ENCODE results near the gene PTRHD1. TPM values are rescaled to one million over a fixed set of nuclear protein-coding genes. Genes with fewer than 3 reads are reported as not detected.

The PTRHD1 gene
- polyA plus RNA-seq, 1 of the 3 experiments (the other 2 are of a cell fraction) = 74.4 TPM

DNA sequence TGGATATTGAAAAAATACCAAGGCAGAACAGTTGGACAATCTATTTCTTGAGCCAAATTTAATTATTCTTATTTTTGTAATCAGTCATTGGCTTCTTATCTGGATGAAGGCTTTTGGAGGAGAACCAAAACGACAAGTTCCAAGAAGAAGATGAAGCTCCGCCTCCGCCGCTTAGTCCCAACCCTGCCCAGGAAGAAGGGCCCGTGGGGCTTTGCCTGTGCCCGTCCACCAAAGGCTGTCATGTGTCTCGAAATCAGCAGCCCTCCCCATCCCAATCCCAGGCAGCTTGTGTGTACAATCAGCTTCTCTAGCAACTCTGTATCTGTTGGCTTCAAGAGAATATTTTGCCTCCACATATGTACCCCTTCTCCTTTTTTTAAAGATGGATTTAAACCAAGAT, 24.6 kb downstream of the PTRHD1 start:
- Histone ChIP-seq H4K20me1 (ENCODE audit: insufficient read depth) (no peaks in the 10 kb centered on the region), H2AFZ (ENCODE audit: low read depth) (no peak overlapping the region), H3K27ac (ENCODE audit: low read depth in 2 of 2, low read length in 1 of 2) (no peak overlapping the region), H3K36me3 (replicated peaks in 1 of 2; ENCODE audit: control insufficient read depth in 1 of 2, insufficient read depth in 2 of 2, low read length in 1 of 2) (peaks cover 13 to 25% of the 10 kb centered on the region in 2 experiments), H3K4me2 (no peak overlapping the region), H3K27me3 (ENCODE audit: insufficient read depth) (no peaks in the 10 kb centered on the region), H3K9me2 (no peaks in the 10 kb centered on the region), H3K79me2 (ENCODE audit: insufficient read depth) (no peaks in the 10 kb centered on the region), H3K4me3 (ENCODE audit: low read depth in 2 of 2, low read length in 1 of 2) (no peak overlapping the region), H3K4me1 (ENCODE audit: control insufficient read depth in 1 of 2, insufficient read depth in 2 of 2, low read depth in 1 of 2, low read length in 1 of 2) (peaks cover 0 to 4% of the 10 kb centered on the region in 2 experiments; a peak in 1 of 4 replicates), H3F3A (replicated peaks; ENCODE audit: insufficient read depth) (no peaks in the 10 kb centered on the region), H3K9ac (no peak overlapping the region), H3K9me3 (no peaks in the 10 kb centered on the region)
- CTCF ChIA-PET = interaction anchor here (0.9 to 3.5 kb wide), 5 partner anchors 10 to 358 kb away, joined by 3 to 19 read pairs (median 5); partner anchors contain the start of genes CENPO and PTRHD1
- POLR2A ChIA-PET = no interaction called here
- no peak for DNase-seq
- 87% methylated on average over 7 of the region's 7 CpGs for WGBS (ENCODE audit: low lambda C conversion rate)
- TF ChIP-seq MEF2A (IDR thresholded peaks at IDR 0.05; ENCODE audit: borderline replicate concordance, low read depth) (no peak), MXI1 (IDR thresholded peaks at IDR 0.05; ENCODE audit: low read depth, low read length) (no peak), TEAD4 (IDR thresholded peaks at IDR 0.05; ENCODE audit: borderline replicate concordance, insufficient read depth) (no peak), GATA2 (CRISPR knock-in tag; IDR thresholded peaks at IDR 0.05) (no peak), RXRA (IDR thresholded peaks at IDR 0.05; ENCODE audit: borderline replicate concordance, low read depth) (no peak), SMC3 (IDR thresholded peaks at IDR 0.05; ENCODE audit: low read depth, low read length) (no peak), EP300 (IDR thresholded peaks at IDR 0.05; ENCODE audit: borderline replicate concordance in 1 of 2, low read depth in 1 of 2, low read length in 1 of 2) (no peak), NFIC (IDR thresholded peaks at IDR 0.05; ENCODE audit: borderline replicate concordance) (no peak), TCF12 (IDR thresholded peaks at IDR 0.05) (no peak), POLR2AphosphoS5 (IDR thresholded peaks at IDR 0.05; ENCODE audit: low read depth, low read length) (no peak), JUND (IDR thresholded peaks at IDR 0.05) (no peak), RFX5 (IDR thresholded peaks at IDR 0.05; ENCODE audit: low read length) (no peak), ELF1 (IDR thresholded peaks at IDR 0.05) (no peak), SIN3A (IDR thresholded peaks at IDR 0.05; ENCODE audit: borderline replicate concordance, low read depth, low read length) (no peak)
- TF ChIP-seq, protein P1, sequence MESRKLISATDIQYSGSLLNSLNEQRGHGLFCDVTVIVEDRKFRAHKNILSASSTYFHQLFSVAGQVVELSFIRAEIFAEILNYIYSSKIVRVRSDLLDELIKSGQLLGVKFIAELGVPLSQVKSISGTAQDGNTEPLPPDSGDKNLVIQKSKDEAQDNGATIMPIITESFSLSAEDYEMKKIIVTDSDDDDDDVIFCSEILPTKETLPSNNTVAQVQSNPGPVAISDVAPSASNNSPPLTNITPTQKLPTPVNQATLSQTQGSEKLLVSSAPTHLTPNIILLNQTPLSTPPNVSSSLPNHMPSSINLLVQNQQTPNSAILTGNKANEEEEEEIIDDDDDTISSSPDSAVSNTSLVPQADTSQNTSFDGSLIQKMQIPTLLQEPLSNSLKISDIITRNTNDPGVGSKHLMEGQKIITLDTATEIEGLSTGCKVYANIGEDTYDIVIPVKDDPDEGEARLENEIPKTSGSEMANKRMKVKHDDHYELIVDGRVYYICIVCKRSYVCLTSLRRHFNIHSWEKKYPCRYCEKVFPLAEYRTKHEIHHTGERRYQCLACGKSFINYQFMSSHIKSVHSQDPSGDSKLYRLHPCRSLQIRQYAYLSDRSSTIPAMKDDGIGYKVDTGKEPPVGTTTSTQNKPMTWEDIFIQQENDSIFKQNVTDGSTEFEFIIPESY (IDR thresholded peaks at IDR 0.05; ENCODE audit: borderline replicate concordance, low read depth) = no peak
- TF ChIP-seq, protein P2, sequence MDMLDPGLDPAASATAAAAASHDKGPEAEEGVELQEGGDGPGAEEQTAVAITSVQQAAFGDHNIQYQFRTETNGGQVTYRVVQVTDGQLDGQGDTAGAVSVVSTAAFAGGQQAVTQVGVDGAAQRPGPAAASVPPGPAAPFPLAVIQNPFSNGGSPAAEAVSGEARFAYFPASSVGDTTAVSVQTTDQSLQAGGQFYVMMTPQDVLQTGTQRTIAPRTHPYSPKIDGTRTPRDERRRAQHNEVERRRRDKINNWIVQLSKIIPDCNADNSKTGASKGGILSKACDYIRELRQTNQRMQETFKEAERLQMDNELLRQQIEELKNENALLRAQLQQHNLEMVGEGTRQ (IDR thresholded peaks at IDR 0.05; ENCODE audit: borderline replicate concordance, low read depth, low read length) = no peak

GRCh38 chr2:24768013-24768412, 25.2 kb downstream of the PTRHD1 start:
- H3F3A ChIP-seq (replicated peaks; ENCODE audit: insufficient read depth) = no peaks in the 10 kb centered on the region
- no peaks in the 10 kb centered on the region for H3K9me2 ChIP-seq
- CTCF ChIA-PET = interaction anchor here (0.9 to 3.5 kb wide), 5 partner anchors 11 to 358 kb away, joined by 3 to 19 read pairs (median 5); partner anchors contain the start of genes CENPO and PTRHD1
- no peak overlapping the region for H3K9ac ChIP-seq
- H3K4me2 ChIP-seq = no peak overlapping the region
- H3K27ac ChIP-seq (ENCODE audit: low read depth in 2 of 2, low read length in 1 of 2) = no peak overlapping the region
- no peak overlapping the region for H2AFZ ChIP-seq (ENCODE audit: low read depth)
- H3K79me2 ChIP-seq (ENCODE audit: insufficient read depth) = no peaks in the 10 kb centered on the region
- H3K36me3 ChIP-seq (replicated peaks in 1 of 2; ENCODE audit: control insufficient read depth in 1 of 2, insufficient read depth in 2 of 2, low read length in 1 of 2) = peaks cover 14 to 25% of the 10 kb centered on the region in 2 experiments
- WGBS (ENCODE audit: low lambda C conversion rate) = 98% methylated on average over 5 of the region's 5 CpGs
- peaks cover 0 to 4% of the 10 kb centered on the region in 2 experiments; a peak in 1 of 4 replicates for H3K4me1 ChIP-seq (ENCODE audit: control insufficient read depth in 1 of 2, insufficient read depth in 2 of 2, low read depth in 1 of 2, low read length in 1 of 2)
- no peaks in the 10 kb centered on the region for H4K20me1 ChIP-seq (ENCODE audit: insufficient read depth)
- no peak overlapping the region for H3K4me3 ChIP-seq (ENCODE audit: low read depth in 2 of 2, low read length in 1 of 2)
- H3K9me3 ChIP-seq = no peaks in the 10 kb centered on the region
- no peaks in the 10 kb centered on the region for H3K27me3 ChIP-seq (ENCODE audit: insufficient read depth)
- no peak for DNase-seq
- POLR2A ChIA-PET = no interaction called here
- TF ChIP-seq FOXM1 (IDR thresholded peaks at IDR 0.05; ENCODE audit: low read depth) = no peak
- no peak for TF ChIP-seq NFIC (IDR thresholded peaks at IDR 0.05; ENCODE audit: borderline replicate concordance)
- no peak for TF ChIP-seq REST (IDR thresholded peaks at IDR 0.05; ENCODE audit: low read depth, low read length)
- TF ChIP-seq JUND (IDR thresholded peaks at IDR 0.05) = no peak
- no peak for TF ChIP-seq FOSL2 (IDR thresholded peaks at IDR 0.05; ENCODE audit: borderline replicate concordance, low read depth)
- TF ChIP-seq, protein P3, sequence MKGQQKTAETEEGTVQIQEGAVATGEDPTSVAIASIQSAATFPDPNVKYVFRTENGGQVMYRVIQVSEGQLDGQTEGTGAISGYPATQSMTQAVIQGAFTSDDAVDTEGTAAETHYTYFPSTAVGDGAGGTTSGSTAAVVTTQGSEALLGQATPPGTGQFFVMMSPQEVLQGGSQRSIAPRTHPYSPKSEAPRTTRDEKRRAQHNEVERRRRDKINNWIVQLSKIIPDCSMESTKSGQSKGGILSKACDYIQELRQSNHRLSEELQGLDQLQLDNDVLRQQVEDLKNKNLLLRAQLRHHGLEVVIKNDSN (IDR thresholded peaks at IDR 0.05; ENCODE audit: borderline replicate concordance, low read depth) = no peak
- no peak for TF ChIP-seq MEF2A (IDR thresholded peaks at IDR 0.05; ENCODE audit: borderline replicate concordance, low read depth)
- no peak for TF ChIP-seq TAF1 (IDR thresholded peaks at IDR 0.05; ENCODE audit: borderline replicate concordance, low read depth, low read length)
- no peak for TF ChIP-seq POLR2AphosphoS5 (IDR thresholded peaks at IDR 0.05; ENCODE audit: low read depth, low read length)
- no peak for TF ChIP-seq GATA2 (CRISPR knock-in tag; IDR thresholded peaks at IDR 0.05)
- no peak for TF ChIP-seq SIN3A (IDR thresholded peaks at IDR 0.05; ENCODE audit: borderline replicate concordance, low read depth, low read length)
- TF ChIP-seq RAD21 (IDR thresholded peaks at IDR 0.05; ENCODE audit: low read length) = no peak
